Endodermal cell (in vitro differentiated cells): Measurements from ENCODE around the gene TULP4. TPM values are rescaled to one million over a fixed set of nuclear protein-coding genes. Genes with fewer than 3 reads are reported as not detected.

ENCODE experiments used
- DNase-seq: peaks from one replicate; pipeline ENCODE4 v3.0.0-alpha.2; 2017
- H3K27ac ChIP-seq: 2 replicates; pipeline ENCODE4 v1.5.1; 2013; ENCODE audit warnings: mild to moderate bottlenecking, low read depth, low read length, moderate library complexity
- H3K27me3 ChIP-seq: 2 replicates; pipeline ENCODE4 v1.6.1; 2013; ENCODE audit warnings: mild to moderate bottlenecking, low read length, moderate library complexity; ENCODE audit not compliant: insufficient read depth, control insufficient read depth, poor library complexity, severe bottlenecking
- H3K36me3 ChIP-seq: 2 replicates; pipeline ENCODE4 v1.7.0; 2013; ENCODE audit warnings: mild to moderate bottlenecking, low read length, moderate library complexity; ENCODE audit not compliant: control insufficient read depth, insufficient read depth
- H3K4me1 ChIP-seq: one replicate; pipeline ENCODE4 v1.7.0; 2013; ENCODE audit warnings: low read length; ENCODE audit not compliant: control insufficient read depth, insufficient read depth
- H3K4me3 ChIP-seq: 2 replicates; pipeline ENCODE4 v1.5.1; 2013; ENCODE audit warnings: mild to moderate bottlenecking, low read length, moderate library complexity
- H3K9ac ChIP-seq: 2 replicates; pipeline ENCODE4 v1.6.1; 2013; ENCODE audit warnings: mild to moderate bottlenecking, low read length, moderate library complexity; ENCODE audit not compliant: poor library complexity, severe bottlenecking; ENCODE audit errors: extremely low read depth
- H3K9me3 ChIP-seq: 2 replicates; pipeline ENCODE4 v1.6.1; 2013; ENCODE audit warnings: mild to moderate bottlenecking, low read length, moderate library complexity; ENCODE audit not compliant: control insufficient read depth
- H3K27ac Mint-ChIP-seq: 2 replicates; pipeline ENCODE4 v1.8.0; 2020; ENCODE audit warnings: mixed read lengths
- H3K27me3 Mint-ChIP-seq: 2 replicates; pipeline ENCODE4 v1.8.0; 2021; ENCODE audit warnings: mild to moderate bottlenecking, mixed read lengths; ENCODE audit not compliant: insufficient read depth
- H3K36me3 Mint-ChIP-seq: 2 replicates; pipeline ENCODE4 v1.8.0; 2020; ENCODE audit warnings: low read depth, mixed read lengths
- H3K4me1 Mint-ChIP-seq: 2 replicates; pipeline ENCODE4 v1.8.0; 2020; ENCODE audit warnings: mixed read lengths
- H3K4me3 Mint-ChIP-seq: 2 replicates; pipeline ENCODE4 v1.8.0; 2020; ENCODE audit warnings: mild to moderate bottlenecking, moderate library complexity, mixed read lengths
- H3K9me3 Mint-ChIP-seq: 2 replicates; pipeline ENCODE4 v1.8.0; 2020; ENCODE audit warnings: mild to moderate bottlenecking, mixed read lengths
- WGBS, 2 experiments: methylation state at CpG; one replicate each; pipeline versions ENCODE4 v1.1.5 to v1.1.7; 2013; ENCODE audit warnings: missing lambda C conversion rate in 2 of 2, mixed read lengths in 1 of 2; ENCODE audit not compliant: insufficient coverage in 1 of 2, insufficient read length in 1 of 2; 5-methylcytosine and 5-hydroxymethylcytosine counted together
- total RNA-seq, 2 donors: library from RNA; stranded (reverse); fragmentation: NEBNext Ultra II Directional in 1 of 2; extraction: Animal tissue kit (Norgen Biotek cat#: 25700) in 1 of 2; gene quantifications; 2 replicates in 1 of 2; 3 replicates in 1 of 2; pipeline ENCODE4 v1.2.1, GENCODE V29; 2021
- TF ChIP-seq, protein P1 (sequence below): fragments of 200-600 bp; sonication (generic); conservative IDR thresholded peaks from 2 replicates; pipeline ENCODE4 v1.5.0; 2021; ENCODE audit warnings: antibody characterized with exemption, mild to moderate bottlenecking

TULP4 gene
- total RNA-seq, 2 donors from 2014 or later: 102 to 103 TPM

DNA sequence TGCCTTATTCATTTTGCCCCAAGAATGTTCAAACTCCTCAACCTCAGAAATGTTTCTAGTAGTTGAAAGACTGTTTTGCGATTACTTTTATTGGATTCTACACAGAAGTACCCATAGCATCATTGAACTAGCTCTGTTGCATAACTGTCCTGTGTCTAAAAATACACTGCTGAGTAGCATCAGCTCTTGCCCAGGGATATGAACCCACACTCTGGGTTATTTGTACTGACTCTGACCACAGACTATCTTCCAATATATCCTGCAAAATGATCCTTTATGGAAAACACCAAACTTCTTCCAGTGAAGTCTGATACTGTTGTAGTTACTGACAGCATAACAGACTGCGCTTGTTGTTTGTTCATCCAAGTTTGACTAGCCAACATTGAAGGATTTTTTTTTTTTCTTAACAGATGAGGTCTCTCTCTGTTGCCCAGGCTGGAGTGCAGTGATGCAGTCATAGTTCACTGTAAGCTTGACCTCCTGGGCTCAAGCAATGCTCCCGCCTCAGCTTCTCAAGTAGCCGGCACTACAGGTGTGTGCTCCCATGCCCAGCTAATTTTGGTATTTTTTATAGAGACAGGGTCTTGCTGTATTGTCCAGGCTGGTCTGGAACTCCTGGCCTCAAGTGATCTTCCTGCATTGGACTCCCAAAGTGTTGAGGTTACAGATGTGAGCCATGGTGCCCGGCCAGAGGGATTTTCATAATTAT lies 49.9 kb downstream of the TULP4 start:
- Mint-ChIP-seq H3K4me3 (no peak overlapping the region), H3K36me3 (peaks cover 13% of the 10 kb centered on the region), H3K4me1 (peaks cover 2% of the 10 kb centered on the region), H3K9me3 (peaks cover 9% of the 10 kb centered on the region), H3K27ac (no peak overlapping the region), H3K27me3 (no peaks in the 10 kb centered on the region)
- Histone ChIP-seq H3K36me3 (no peaks in the 10 kb centered on the region), H3K9ac (no peak overlapping the region), H3K9me3 (no peaks in the 10 kb centered on the region), H3K4me3 (no peak overlapping the region), H3K27me3 (no peaks in the 10 kb centered on the region), H3K27ac (no peak overlapping the region), H3K4me1 (no peaks in the 10 kb centered on the region)
- DNase-seq: no peak
- WGBS, 2 experiments: 90 to 94% methylated on average over 4 of the region's 5 CpGs
- TF ChIP-seq, protein P1, sequence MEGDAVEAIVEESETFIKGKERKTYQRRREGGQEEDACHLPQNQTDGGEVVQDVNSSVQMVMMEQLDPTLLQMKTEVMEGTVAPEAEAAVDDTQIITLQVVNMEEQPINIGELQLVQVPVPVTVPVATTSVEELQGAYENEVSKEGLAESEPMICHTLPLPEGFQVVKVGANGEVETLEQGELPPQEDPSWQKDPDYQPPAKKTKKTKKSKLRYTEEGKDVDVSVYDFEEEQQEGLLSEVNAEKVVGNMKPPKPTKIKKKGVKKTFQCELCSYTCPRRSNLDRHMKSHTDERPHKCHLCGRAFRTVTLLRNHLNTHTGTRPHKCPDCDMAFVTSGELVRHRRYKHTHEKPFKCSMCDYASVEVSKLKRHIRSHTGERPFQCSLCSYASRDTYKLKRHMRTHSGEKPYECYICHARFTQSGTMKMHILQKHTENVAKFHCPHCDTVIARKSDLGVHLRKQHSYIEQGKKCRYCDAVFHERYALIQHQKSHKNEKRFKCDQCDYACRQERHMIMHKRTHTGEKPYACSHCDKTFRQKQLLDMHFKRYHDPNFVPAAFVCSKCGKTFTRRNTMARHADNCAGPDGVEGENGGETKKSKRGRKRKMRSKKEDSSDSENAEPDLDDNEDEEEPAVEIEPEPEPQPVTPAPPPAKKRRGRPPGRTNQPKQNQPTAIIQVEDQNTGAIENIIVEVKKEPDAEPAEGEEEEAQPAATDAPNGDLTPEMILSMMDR: no peak

DNA sequence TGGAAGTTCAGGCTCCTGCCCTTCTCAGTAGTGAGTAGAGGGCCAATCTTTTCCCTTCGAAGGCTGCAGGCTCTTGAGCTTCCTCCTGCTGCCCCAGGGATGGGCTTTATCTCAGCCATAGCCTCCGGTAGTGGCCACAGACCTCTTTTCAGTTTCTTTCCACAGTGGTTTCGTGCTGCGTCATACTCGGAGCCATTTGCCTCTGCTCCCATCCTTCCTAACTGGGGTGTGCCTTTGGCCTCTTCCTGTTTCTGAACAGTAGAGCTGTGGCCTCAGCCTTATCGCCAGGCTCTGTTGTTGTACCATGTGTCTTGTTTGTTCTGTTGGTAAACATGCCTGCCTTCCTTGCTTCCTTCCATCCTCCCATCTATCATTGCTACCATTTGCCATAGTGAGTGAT lies 54.1 kb downstream of the TULP4 start:
- H3K27ac Mint-ChIP-seq: no peak overlapping the region
- H3K27me3 ChIP-seq: no peaks in the 10 kb centered on the region
- H3K27me3 Mint-ChIP-seq: no peaks in the 10 kb centered on the region
- WGBS, 2 experiments: 93 to 95% methylated on average over 5 to 6 of the region's 6 CpGs
- DNase-seq: no peak
- no peaks in the 10 kb centered on the region for H3K4me1 ChIP-seq
- H3K9me3 Mint-ChIP-seq: peaks cover 9% of the 10 kb centered on the region
- H3K27ac ChIP-seq: no peak overlapping the region
- H3K4me1 Mint-ChIP-seq: no peaks in the 10 kb centered on the region
- H3K36me3 Mint-ChIP-seq: peaks cover 13% of the 10 kb centered on the region
- no peak overlapping the region for H3K4me3 ChIP-seq
- H3K9ac ChIP-seq: no peak overlapping the region
- H3K36me3 ChIP-seq: peaks cover 6% of the 10 kb centered on the region
- no peak overlapping the region for H3K4me3 Mint-ChIP-seq
- TF ChIP-seq, protein P1: no peak
- no peaks in the 10 kb centered on the region for H3K9me3 ChIP-seq

DNA sequence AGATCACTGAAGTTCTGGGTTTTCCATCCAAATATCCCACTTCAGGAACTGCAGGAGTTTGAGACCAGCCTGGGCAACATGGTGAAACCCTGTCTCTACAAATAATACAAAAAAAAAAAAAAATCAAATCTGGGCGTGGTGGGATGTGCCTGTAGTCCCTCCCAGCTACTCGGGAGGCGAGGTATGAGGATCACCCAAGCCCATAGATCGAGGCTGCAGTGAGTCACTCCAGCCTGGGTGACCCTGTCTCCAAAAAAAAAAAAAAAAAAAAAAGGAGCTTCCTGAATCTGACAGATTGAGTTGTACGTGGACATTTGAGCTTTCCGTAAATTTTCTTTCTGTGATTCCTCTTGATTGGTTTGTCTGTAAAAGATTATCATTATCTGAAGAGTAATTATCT lies 55.6 kb downstream of the TULP4 start:
- TF ChIP-seq, protein P1: no peak
- Mint-ChIP-seq H3K27me3 (no peaks in the 10 kb centered on the region), H3K36me3 (peaks cover 11% of the 10 kb centered on the region), H3K4me1 (no peaks in the 10 kb centered on the region), H3K27ac (no peak overlapping the region), H3K9me3 (peaks cover 9% of the 10 kb centered on the region), H3K4me3 (no peak overlapping the region)
- H3K4me3 ChIP-seq: no peak overlapping the region
- no peak for DNase-seq
- H3K9me3 ChIP-seq: no peaks in the 10 kb centered on the region
- H3K27ac ChIP-seq: no peak overlapping the region
- H3K36me3 ChIP-seq: peaks cover 6% of the 10 kb centered on the region
- no peaks in the 10 kb centered on the region for H3K4me1 ChIP-seq
- H3K27me3 ChIP-seq: no peaks in the 10 kb centered on the region
- WGBS, 2 experiments: 90 to 97% methylated on average over 5 to 6 of the region's 6 CpGs
- H3K9ac ChIP-seq: no peak overlapping the region
